Subcutaneous adipose tissue (tissue), 4 donors: ENCODE results near the gene PAH. TPM values are rescaled to one million over a fixed set of nuclear protein-coding genes. Genes with fewer than 3 reads are reported as not detected.

Source experiments
- CTCF ChIP-seq: fragments of 450-650 bp; IDR thresholded peaks from one replicate; pipeline ENCODE4 v1.5.1; 2016; ENCODE audit warnings: low read depth, mild to moderate bottlenecking, control low read depth, antibody characterized with exemption, moderate library complexity
- total RNA-seq, 4 donors: library from RNA; depleted of rRNA; stranded (reverse); fragments of >200 nt; gene quantifications; one replicate each; pipeline ENCODE4 v1.1.0, GENCODE V29; 2016

The PAH gene
- total RNA-seq, 4 donors from 2014 or later: not detected

GRCh38 chr12:102907918-102908317 lies 9.1 kb downstream of the PAH start:
- TF ChIP-seq CTCF: no peak

- no peak for TF ChIP-seq CTCF
Observed at GRCh38 chr12:102905229-102905628, 11.8 kb downstream of the PAH start.

- no peak for TF ChIP-seq CTCF
Observed at GRCh38 chr12:102903337-102904007, 13.6 kb downstream of the PAH start.

- no peak for TF ChIP-seq CTCF
Observed at GRCh38 chr12:102902093-102902492, 15.0 kb downstream of the PAH start.

GRCh38 chr12:102900389-102900788 lies 16.7 kb downstream of the PAH start:
- no peak for TF ChIP-seq CTCF

GRCh38 chr12:102896067-102896466 lies 21.0 kb downstream of the PAH start:
- TF ChIP-seq CTCF: no peak

GRCh38 chr12:102891756-102892155 lies 25.3 kb downstream of the PAH start:
- TF ChIP-seq CTCF: no peak
